ENCODE results near the gene FOXO1.

Gene FOXO1

DNA sequence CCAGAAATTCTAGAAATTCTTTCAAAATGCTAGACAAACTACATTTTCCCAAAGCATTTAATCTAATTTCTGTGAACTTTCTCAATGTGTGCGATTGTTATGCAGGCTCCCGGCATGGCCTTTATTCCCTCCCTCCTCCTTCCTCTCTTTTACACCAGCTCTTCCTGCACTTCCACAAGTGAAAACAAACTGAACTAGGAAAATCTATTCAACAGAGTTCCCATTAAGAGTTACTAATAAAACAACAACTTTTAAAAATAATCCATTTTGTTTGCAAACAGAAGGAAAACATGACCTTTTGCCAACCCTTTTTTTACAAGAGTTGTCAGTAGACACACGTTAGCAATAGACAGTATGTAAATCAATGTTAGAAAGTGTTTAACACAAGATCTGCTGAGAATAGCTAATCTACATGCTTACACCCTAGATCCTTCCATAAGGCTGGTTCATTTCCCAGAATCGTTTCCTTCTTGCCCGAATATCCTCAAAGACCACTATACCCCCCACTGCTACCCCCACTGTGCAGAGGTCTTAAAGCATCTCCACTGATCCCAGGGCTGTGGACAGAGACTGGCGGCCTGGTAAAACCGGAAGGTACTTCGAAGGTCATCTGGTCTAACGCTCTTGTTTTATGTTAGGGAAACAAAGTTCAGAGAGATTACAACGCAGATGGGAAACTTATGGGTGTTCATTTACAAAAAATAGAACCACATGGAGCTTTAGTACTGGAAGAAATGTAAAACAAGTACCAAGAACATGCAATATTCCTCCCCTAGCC is 98.0 kb downstream of the FOXO1 start:
- H3K4me1 ChIP-seq (ENCODE audit: control insufficient read depth, insufficient read depth, low read length) = peaks cover 16% of the 10 kb centered on the region

DNA sequence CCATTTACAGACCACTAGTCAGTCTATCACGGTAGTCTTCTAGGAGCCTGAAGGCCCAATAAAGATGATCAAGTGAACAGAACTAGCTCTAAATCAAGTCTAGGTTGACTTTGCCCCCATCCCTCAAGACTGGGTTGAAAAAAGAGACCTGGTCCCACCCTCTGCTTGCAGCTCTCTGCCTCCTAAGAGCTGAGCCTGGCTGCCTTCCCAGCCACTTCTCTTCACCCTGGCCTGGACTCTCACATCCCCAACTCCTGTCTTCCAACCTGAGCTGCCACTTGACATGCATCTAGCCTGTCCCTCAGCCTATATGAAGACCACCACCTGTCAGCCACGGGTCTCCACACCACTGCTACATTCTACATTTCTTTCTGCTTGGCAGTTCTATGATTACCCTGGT is 99.6 kb downstream of the FOXO1 start:
- Histone ChIP-seq H3K4me3 (ENCODE audit: low read length) (no peak overlapping the region), H3K27me3 (ENCODE audit: control insufficient read depth, insufficient read depth, low read length) (no peaks in the 10 kb centered on the region), H3K36me3 (ENCODE audit: insufficient read depth, low read length) (no peaks in the 10 kb centered on the region), H3K4me2 (ENCODE audit: low read length) (no peak overlapping the region), H3K9ac (ENCODE audit: low read depth, low read length) (no peak overlapping the region), H3K9me3 (replicated peaks; ENCODE audit: low read length) (no peaks in the 10 kb centered on the region), H3K4me1 (ENCODE audit: control insufficient read depth, insufficient read depth, low read length) (peaks cover 26% of the 10 kb centered on the region)

More for the DNA sequence above, 98.0 kb downstream of the FOXO1 start:
- Histone ChIP-seq H3K4me3 (ENCODE audit: low read length) (no peak overlapping the region), H3K9me3 (replicated peaks; ENCODE audit: low read length) (no peaks in the 10 kb centered on the region), H3K9ac (ENCODE audit: low read depth, low read length) (no peak overlapping the region), H3K4me2 (ENCODE audit: low read length) (no peak overlapping the region), H3K27me3 (ENCODE audit: control insufficient read depth, insufficient read depth, low read length) (no peaks in the 10 kb centered on the region), H3K36me3 (ENCODE audit: insufficient read depth, low read length) (no peaks in the 10 kb centered on the region)

- Histone ChIP-seq H3K9me3 (replicated peaks; ENCODE audit: low read length) (no peaks in the 10 kb centered on the region), H3K36me3 (ENCODE audit: insufficient read depth, low read length) (no peaks in the 10 kb centered on the region), H3K4me3 (ENCODE audit: low read length) (no peak overlapping the region), H3K4me1 (ENCODE audit: control insufficient read depth, insufficient read depth, low read length) (peaks cover 26% of the 10 kb centered on the region), H3K9ac (ENCODE audit: low read depth, low read length) (no peak overlapping the region), H3K4me2 (ENCODE audit: low read length) (no peak overlapping the region), H3K27me3 (ENCODE audit: control insufficient read depth, insufficient read depth, low read length) (no peaks in the 10 kb centered on the region)
Observed at GRCh38 chr13:40565282-40566148, 100.9 kb downstream of the FOXO1 start.

DNA sequence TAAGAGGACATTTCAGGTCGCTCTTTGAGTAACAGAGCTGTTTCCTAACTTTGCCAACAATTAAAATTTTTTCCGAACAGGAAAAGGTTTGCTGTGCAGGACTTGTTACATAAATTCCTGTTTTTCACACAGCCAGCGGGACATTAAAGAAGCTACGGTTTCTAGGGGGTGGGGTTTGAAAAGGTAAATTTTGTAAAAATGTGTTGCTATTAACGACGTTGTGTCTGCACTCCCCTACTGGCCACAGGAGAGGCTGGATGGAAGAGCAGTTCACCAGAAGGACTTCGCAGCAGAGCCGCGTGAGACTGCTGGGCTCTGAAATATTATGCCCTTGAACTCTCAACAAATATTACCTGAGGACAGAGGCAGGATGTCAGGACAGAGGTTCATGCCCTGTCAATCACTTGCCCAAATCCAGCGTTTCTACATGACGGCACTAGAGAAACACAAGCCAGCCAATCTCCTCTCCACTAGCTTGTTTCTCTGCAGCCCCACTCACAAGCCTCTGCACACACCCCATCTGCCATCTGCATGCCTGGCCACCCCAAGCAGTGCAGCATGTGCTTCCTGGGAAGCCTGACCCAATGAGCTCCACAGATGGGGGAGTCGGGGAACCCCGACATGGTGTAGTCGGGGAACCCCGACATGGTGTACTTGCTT is 102.0 kb downstream of the FOXO1 start:
- Histone ChIP-seq H3K4me2 (ENCODE audit: low read length) (no peak overlapping the region), H3K9ac (ENCODE audit: low read depth, low read length) (no peak overlapping the region), H3K4me3 (ENCODE audit: low read length) (no peak overlapping the region), H3K36me3 (ENCODE audit: insufficient read depth, low read length) (peaks cover 3% of the 10 kb centered on the region), H3K27me3 (ENCODE audit: control insufficient read depth, insufficient read depth, low read length) (no peaks in the 10 kb centered on the region), H3K4me1 (ENCODE audit: control insufficient read depth, insufficient read depth, low read length) (peaks cover 26% of the 10 kb centered on the region), H3K9me3 (replicated peaks; ENCODE audit: low read length) (no peaks in the 10 kb centered on the region)

DNA sequence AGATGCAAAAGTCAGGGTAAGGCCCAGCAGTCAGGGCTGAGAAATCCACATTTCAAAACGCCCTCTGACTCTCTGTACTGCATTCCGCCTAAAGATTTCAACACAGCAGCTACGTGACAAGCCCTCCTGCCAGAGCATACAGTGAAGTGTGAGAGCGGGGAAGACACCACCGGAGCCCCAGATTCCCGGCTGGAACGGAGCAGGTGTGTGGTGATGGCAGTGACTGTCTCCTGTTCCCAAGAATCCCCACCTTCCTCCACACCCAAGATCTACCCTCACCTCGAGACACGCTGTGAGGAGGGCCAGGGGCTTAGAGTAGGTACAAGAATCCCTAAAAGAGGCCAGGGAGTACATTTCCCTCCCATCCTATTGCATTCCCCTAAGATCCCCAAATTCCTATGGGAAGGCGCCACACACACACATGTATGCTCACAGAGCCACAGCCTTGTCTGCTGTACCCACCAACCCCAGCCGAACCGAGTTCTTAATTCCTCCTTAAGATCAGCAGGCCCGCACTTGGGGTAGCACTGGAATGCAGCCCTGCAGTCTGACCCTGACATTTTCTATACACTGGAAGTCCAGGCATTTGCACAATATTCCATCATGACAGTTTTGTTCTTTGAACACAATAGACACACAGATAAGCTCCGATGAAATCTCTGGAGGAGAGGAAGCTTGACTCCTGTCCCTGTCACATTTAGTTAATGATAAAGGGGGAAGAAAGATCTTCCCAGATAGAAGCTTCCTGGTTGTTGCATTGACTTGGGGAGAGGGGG is 102.9 kb downstream of the FOXO1 start:
- Histone ChIP-seq H3K9ac (ENCODE audit: low read depth, low read length) (no peak overlapping the region), H3K36me3 (ENCODE audit: insufficient read depth, low read length) (peaks cover 9% of the 10 kb centered on the region), H3K4me2 (ENCODE audit: low read length) (peak overlapping the region; percentile 22), H3K9me3 (replicated peaks; ENCODE audit: low read length) (no peaks in the 10 kb centered on the region), H3K4me1 (ENCODE audit: control insufficient read depth, insufficient read depth, low read length) (peaks cover 26% of the 10 kb centered on the region), H3K27me3 (ENCODE audit: control insufficient read depth, insufficient read depth, low read length) (no peaks in the 10 kb centered on the region), H3K4me3 (ENCODE audit: low read length) (no peak overlapping the region)

GRCh38 chr13:40562975-40563349 is 103.5 kb downstream of the FOXO1 start:
- Histone ChIP-seq H3K9ac (ENCODE audit: low read depth, low read length) (no peak overlapping the region), H3K27me3 (ENCODE audit: control insufficient read depth, insufficient read depth, low read length) (no peaks in the 10 kb centered on the region), H3K4me3 (ENCODE audit: low read length) (no peak overlapping the region), H3K4me1 (ENCODE audit: control insufficient read depth, insufficient read depth, low read length) (peaks cover 26% of the 10 kb centered on the region), H3K4me2 (ENCODE audit: low read length) (peak overlapping the region; percentile 22), H3K9me3 (replicated peaks; ENCODE audit: low read length) (no peaks in the 10 kb centered on the region), H3K36me3 (ENCODE audit: insufficient read depth, low read length) (peaks cover 12% of the 10 kb centered on the region)

GRCh38 chr13:40559915-40560314 is 106.5 kb downstream of the FOXO1 start:
- H3K9me3 ChIP-seq (replicated peaks; ENCODE audit: low read length) = no peaks in the 10 kb centered on the region
- H3K9ac ChIP-seq (ENCODE audit: low read depth, low read length) = no peak overlapping the region
- peaks cover 25% of the 10 kb centered on the region for H3K4me1 ChIP-seq (ENCODE audit: control insufficient read depth, insufficient read depth, low read length)
- no peak overlapping the region for H3K4me3 ChIP-seq (ENCODE audit: low read length)
- no peaks in the 10 kb centered on the region for H3K27me3 ChIP-seq (ENCODE audit: control insufficient read depth, insufficient read depth, low read length)
- H3K36me3 ChIP-seq (ENCODE audit: insufficient read depth, low read length) = peaks cover 12% of the 10 kb centered on the region
- no peak overlapping the region for H3K4me2 ChIP-seq (ENCODE audit: low read length)

- Histone ChIP-seq H3K36me3 (ENCODE audit: insufficient read depth, low read length) (peaks cover 12% of the 10 kb centered on the region), H3K4me2 (ENCODE audit: low read length) (no peak overlapping the region), H3K27me3 (ENCODE audit: control insufficient read depth, insufficient read depth, low read length) (no peaks in the 10 kb centered on the region), H3K4me3 (ENCODE audit: low read length) (no peak overlapping the region), H3K9ac (ENCODE audit: low read depth, low read length) (no peak overlapping the region), H3K4me1 (ENCODE audit: control insufficient read depth, insufficient read depth, low read length) (peaks cover 13% of the 10 kb centered on the region), H3K9me3 (replicated peaks; ENCODE audit: low read length) (no peaks in the 10 kb centered on the region)
Observed at GRCh38 chr13:40558656-40559055, 107.8 kb downstream of the FOXO1 start.

- Histone ChIP-seq H3K36me3 (ENCODE audit: insufficient read depth, low read length) (peaks cover 12% of the 10 kb centered on the region), H3K27me3 (ENCODE audit: control insufficient read depth, insufficient read depth, low read length) (no peaks in the 10 kb centered on the region), H3K4me2 (ENCODE audit: low read length) (no peak overlapping the region), H3K9me3 (replicated peaks; ENCODE audit: low read length) (no peaks in the 10 kb centered on the region), H3K4me1 (ENCODE audit: control insufficient read depth, insufficient read depth, low read length) (no peaks in the 10 kb centered on the region), H3K9ac (ENCODE audit: low read depth, low read length) (no peak overlapping the region), H3K4me3 (ENCODE audit: low read length) (no peak overlapping the region)
Observed at GRCh38 chr13:40556453-40556852, 110.0 kb downstream of the FOXO1 start.

GRCh38 chr13:40553356-40553755 is 113.1 kb downstream of the FOXO1 start:
- H3K36me3 ChIP-seq (ENCODE audit: insufficient read depth, low read length) = peaks cover 2% of the 10 kb centered on the region
- H3K4me1 ChIP-seq (ENCODE audit: control insufficient read depth, insufficient read depth, low read length) = peaks cover 11% of the 10 kb centered on the region
- no peak overlapping the region for H3K9ac ChIP-seq (ENCODE audit: low read depth, low read length)
- no peaks in the 10 kb centered on the region for H3K9me3 ChIP-seq (replicated peaks; ENCODE audit: low read length)
- no peak overlapping the region for H3K4me2 ChIP-seq (ENCODE audit: low read length)
- H3K4me3 ChIP-seq (ENCODE audit: low read length) = no peak overlapping the region
- no peaks in the 10 kb centered on the region for H3K27me3 ChIP-seq (ENCODE audit: control insufficient read depth, insufficient read depth, low read length)

- Histone ChIP-seq H3K4me2 (ENCODE audit: low read length) (no peak overlapping the region), H3K9me3 (replicated peaks; ENCODE audit: low read length) (no peaks in the 10 kb centered on the region), H3K27me3 (ENCODE audit: control insufficient read depth, insufficient read depth, low read length) (no peaks in the 10 kb centered on the region), H3K4me1 (ENCODE audit: control insufficient read depth, insufficient read depth, low read length) (peaks cover 11% of the 10 kb centered on the region), H3K9ac (ENCODE audit: low read depth, low read length) (no peak overlapping the region), H3K36me3 (ENCODE audit: insufficient read depth, low read length) (no peaks in the 10 kb centered on the region), H3K4me3 (ENCODE audit: low read length) (no peak overlapping the region)
Observed at GRCh38 chr13:40552895-40553294, 113.5 kb downstream of the FOXO1 start.
